SU-DHL-6 (cell line): Measurements from ENCODE around the gene SLC9A7.

Experiments used
- H2AFZ ChIP-seq: fragments of 200-600 bp; sonication (generic); 2 replicates; pipeline ENCODE4 v1.6.1; 2014; ENCODE audit warnings: low read depth, mild to moderate bottlenecking, moderate library complexity, mixed read lengths, antibody characterized with exemption, low read length; ENCODE audit not compliant: severe bottlenecking
- H3F3A ChIP-seq: fragments of 200-600 bp; shearing (Covaris generic); 2 replicates; pipeline ENCODE4 v1.6.0; 2016; ENCODE audit warnings: antibody characterized with exemption, mild to moderate bottlenecking; ENCODE audit not compliant: insufficient read depth
- H3K27ac ChIP-seq: fragments of 200-600 bp; sonication (generic); 2 replicates; pipeline ENCODE4 v1.5.1; 2016; ENCODE audit warnings: low read depth, mild to moderate bottlenecking, low read length, moderate library complexity, mixed read lengths
- H3K27me3 ChIP-seq: fragments of 200-600 bp; sonication (generic), shearing (Covaris generic); 2 replicates; pipeline ENCODE4 v1.6.0; 2014; ENCODE audit warnings: mild to moderate bottlenecking, low read length
- H3K36me3 ChIP-seq: fragments of 200-600 bp; sonication (generic); 2 replicates; pipeline ENCODE4 v1.6.1; 2014; ENCODE audit warnings: mild to moderate bottlenecking, low read length, mixed read lengths
- H3K4me2 ChIP-seq: fragments of 300-600, 200-600 bp; shearing (Covaris generic), sonication (generic); 2 replicates; pipeline ENCODE4 v1.6.0; 2014; ENCODE audit warnings: low read length, low read depth, mild to moderate bottlenecking; ENCODE audit not compliant: poor library complexity, severe bottlenecking
- H3K4me3 ChIP-seq: fragments of 200-600 bp; sonication (generic); 2 replicates; pipeline ENCODE4 v1.5.1; 2014; ENCODE audit warnings: antibody characterized with exemption, low read length, mild to moderate bottlenecking, mixed read lengths; ENCODE audit not compliant: insufficient read depth, poor library complexity, severe bottlenecking
- H3K79me2 ChIP-seq: fragments of 200-600 bp; sonication (generic); 2 replicates; pipeline ENCODE4 v1.6.1; 2014; ENCODE audit warnings: mild to moderate bottlenecking, low read length, moderate library complexity; ENCODE audit not compliant: insufficient read depth
- H3K9ac ChIP-seq: fragments of 200-600 bp; sonication (generic); 2 replicates; pipeline ENCODE4 v1.7.0; 2014; ENCODE audit warnings: mild to moderate bottlenecking, low read length
- H3K9me2 ChIP-seq: fragments of 200-600 bp; sonication (generic); replicated peaks from 2 replicates; pipeline ENCODE4 v1.6.1; 2014; ENCODE audit warnings: low read length; ENCODE audit not compliant: insufficient read depth
- H3K9me3 ChIP-seq: fragments of 200-600 bp; sonication (generic); 2 replicates; pipeline ENCODE4 v1.6.1; 2014; ENCODE audit warnings: low read length, mixed read lengths; ENCODE audit not compliant: insufficient read depth
- H4K20me1 ChIP-seq: fragments of 200-600 bp; sonication (generic); 2 replicates; pipeline ENCODE4 v1.6.1; 2014; ENCODE audit warnings: low read depth, mild to moderate bottlenecking, antibody characterized with exemption, low read length, moderate library complexity, mixed read lengths
- CTCF ChIP-seq: fragments of 200-600 bp; sonication (generic); IDR thresholded peaks from one replicate; pipeline ENCODE4 v1.5.1; 2017; ENCODE audit warnings: antibody characterized with exemption, mild to moderate bottlenecking, low read length, moderate library complexity; ENCODE audit not compliant: insufficient read depth, poor library complexity, severe bottlenecking
- EZH2phosphoT487 ChIP-seq: fragments of 200-600 bp; sonication (generic), shearing (Covaris generic); conservative IDR thresholded peaks from 2 replicates; pipeline ENCODE4 v1.6.1; 2018; ENCODE audit warnings: mild to moderate bottlenecking, antibody characterized with exemption, low read length, moderate library complexity, mixed read lengths

The SLC9A7 gene

GRCh38 chrX:46618947-46619346 lies 140.0 kb downstream of the SLC9A7 start:
- no peaks in the 10 kb centered on the region for H3K27me3 ChIP-seq
- H3K4me2 ChIP-seq: no peak overlapping the region
- H3K79me2 ChIP-seq: no peaks in the 10 kb centered on the region
- no peaks in the 10 kb centered on the region for H4K20me1 ChIP-seq
- no peak overlapping the region for H3K27ac ChIP-seq
- no peaks in the 10 kb centered on the region for H3K9me2 ChIP-seq
- H3K9me3 ChIP-seq: no peaks in the 10 kb centered on the region
- H3K9ac ChIP-seq: no peak overlapping the region
- TF ChIP-seq EZH2phosphoT487 (no peak), CTCF (no peak)
- no peak overlapping the region for H2AFZ ChIP-seq
- no peak overlapping the region for H3K4me3 ChIP-seq
- H3F3A ChIP-seq: no peaks in the 10 kb centered on the region
- 0 out of 2 replicates have a peak, but pooled peaks cover 3% of the 10 kb centered on the region for H3K36me3 ChIP-seq

GRCh38 chrX:46617906-46618305 lies 141.0 kb downstream of the SLC9A7 start:
- TF ChIP-seq CTCF (no peak), EZH2phosphoT487 (no peak)
- Histone ChIP-seq H2AFZ (no peak overlapping the region), H3K9ac (no peak overlapping the region), H3K9me3 (no peaks in the 10 kb centered on the region), H3K4me2 (no peak overlapping the region), H3F3A (no peaks in the 10 kb centered on the region), H4K20me1 (no peaks in the 10 kb centered on the region), H3K9me2 (no peaks in the 10 kb centered on the region), H3K27me3 (no peaks in the 10 kb centered on the region), H3K27ac (no peak overlapping the region), H3K36me3 (0 out of 2 replicates have a peak, but pooled peaks cover 3% of the 10 kb centered on the region), H3K4me3 (no peak overlapping the region), H3K79me2 (no peaks in the 10 kb centered on the region)

- Histone ChIP-seq H3K4me2 (no peak overlapping the region), H3K9me2 (no peaks in the 10 kb centered on the region), H3K36me3 (no peaks in the 10 kb centered on the region), H3K79me2 (no peaks in the 10 kb centered on the region), H3K27ac (no peak overlapping the region), H2AFZ (no peak overlapping the region), H3K9me3 (no peaks in the 10 kb centered on the region), H3F3A (no peaks in the 10 kb centered on the region), H3K9ac (no peak overlapping the region), H4K20me1 (no peaks in the 10 kb centered on the region), H3K27me3 (no peaks in the 10 kb centered on the region), H3K4me3 (no peak overlapping the region)
- TF ChIP-seq EZH2phosphoT487 (no peak), CTCF (no peak)
These were observed 147.1 kb downstream of the SLC9A7 start for GRCh38 chrX:46611658-46612362.
